Mesothelial cell of epicardium (in vitro differentiated cells): Measurements from ENCODE around the gene RSU1. TPM values are rescaled to one million over a fixed set of nuclear protein-coding genes. Genes with fewer than 3 reads are reported as not detected.

ENCODE experiments used
- DNase-seq, 2 experiments: peaks; one replicate each; pipeline ENCODE4 v3.0.0; 2021; ENCODE audit warnings: low spot score in 2 of 2; ENCODE audit not compliant: unreplicated experiment in 2 of 2
- H3K27ac Mint-ChIP-seq: 2 replicates; pipeline ENCODE4 v1.8.0; 2021; ENCODE audit warnings: mixed read lengths
- H3K27me3 Mint-ChIP-seq: 2 replicates; pipeline ENCODE4 v1.8.0; 2021; ENCODE audit warnings: low read depth, mixed read lengths
- H3K36me3 Mint-ChIP-seq: 2 replicates; pipeline ENCODE4 v1.8.0; 2021; ENCODE audit warnings: mixed read lengths
- H3K4me1 Mint-ChIP-seq: 2 replicates; pipeline ENCODE4 v1.8.0; 2021; ENCODE audit warnings: mixed read lengths
- H3K4me3 Mint-ChIP-seq: 2 replicates; pipeline ENCODE4 v1.8.0; 2021; ENCODE audit warnings: mild to moderate bottlenecking, moderate library complexity, mixed read lengths
- H3K9me3 Mint-ChIP-seq: 2 replicates; pipeline ENCODE4 v1.8.0; 2021; ENCODE audit warnings: mixed read lengths
- CTCF ChIP-seq: fragments of 200-600 bp; sonication (generic); IDR thresholded peaks from one replicate; pipeline ENCODE4 v1.5.0; 2021; ENCODE audit warnings: antibody characterized with exemption; ENCODE audit not compliant: unreplicated experiment
- total RNA-seq: library from RNA; stranded (reverse); gene quantifications from 3 replicates; pipeline ENCODE4 v1.2.1, GENCODE V29; 2021

The RSU1 gene
- total RNA-seq, 1 donor from 2014 or later = 36.2 TPM

GRCh38 chr10:16741540-16741939 is 75.7 kb downstream of the RSU1 start:
- no peak overlapping the region for H3K27ac Mint-ChIP-seq
- H3K36me3 Mint-ChIP-seq = peaks cover 33% of the 10 kb centered on the region
- no peak overlapping the region for H3K4me3 Mint-ChIP-seq
- peaks cover 19% of the 10 kb centered on the region for H3K9me3 Mint-ChIP-seq
- H3K27me3 Mint-ChIP-seq = no peaks in the 10 kb centered on the region
- DNase-seq = no peak
- TF ChIP-seq CTCF = no peak
- H3K4me1 Mint-ChIP-seq = no peaks in the 10 kb centered on the region

GRCh38 chr10:16737420-16737819 is 79.8 kb downstream of the RSU1 start:
- Mint-ChIP-seq H3K36me3 (peaks cover 47% of the 10 kb centered on the region), H3K4me3 (no peak overlapping the region), H3K27me3 (no peaks in the 10 kb centered on the region), H3K9me3 (peaks cover 34% of the 10 kb centered on the region), H3K4me1 (no peaks in the 10 kb centered on the region), H3K27ac (no peak overlapping the region)
- DNase-seq = no peak
- TF ChIP-seq CTCF = no peak

GRCh38 chr10:16735671-16736070 is 81.6 kb downstream of the RSU1 start:
- no peaks in the 10 kb centered on the region for H3K4me1 Mint-ChIP-seq
- no peak overlapping the region for H3K4me3 Mint-ChIP-seq
- H3K27me3 Mint-ChIP-seq = no peaks in the 10 kb centered on the region
- no peak for TF ChIP-seq CTCF
- H3K27ac Mint-ChIP-seq = no peak overlapping the region
- H3K9me3 Mint-ChIP-seq = peaks cover 34% of the 10 kb centered on the region
- no peak for DNase-seq
- H3K36me3 Mint-ChIP-seq = peaks cover 48% of the 10 kb centered on the region

GRCh38 chr10:16732376-16732775 is 84.8 kb downstream of the RSU1 start:
- H3K4me3 Mint-ChIP-seq = no peak overlapping the region
- H3K27me3 Mint-ChIP-seq = no peaks in the 10 kb centered on the region
- H3K36me3 Mint-ChIP-seq = peaks cover 51% of the 10 kb centered on the region
- no peak for TF ChIP-seq CTCF
- no peaks in the 10 kb centered on the region for H3K4me1 Mint-ChIP-seq
- no peak overlapping the region for H3K27ac Mint-ChIP-seq
- no peak for DNase-seq
- H3K9me3 Mint-ChIP-seq = peaks cover 40% of the 10 kb centered on the region

- peaks cover 40% of the 10 kb centered on the region for H3K36me3 Mint-ChIP-seq
- no peaks in the 10 kb centered on the region for H3K4me1 Mint-ChIP-seq
- H3K27ac Mint-ChIP-seq = no peak overlapping the region
- H3K4me3 Mint-ChIP-seq = no peak overlapping the region
- H3K27me3 Mint-ChIP-seq = no peaks in the 10 kb centered on the region
- no peak for DNase-seq
- peaks cover 27% of the 10 kb centered on the region for H3K9me3 Mint-ChIP-seq
- TF ChIP-seq CTCF = no peak
Measured at GRCh38 chr10:16728266-16728665, 89.0 kb downstream of the RSU1 start.

- no peak overlapping the region for H3K27ac Mint-ChIP-seq
- H3K36me3 Mint-ChIP-seq = peaks cover 40% of the 10 kb centered on the region
- H3K4me3 Mint-ChIP-seq = no peak overlapping the region
- no peaks in the 10 kb centered on the region for H3K4me1 Mint-ChIP-seq
- peaks cover 27% of the 10 kb centered on the region for H3K9me3 Mint-ChIP-seq
- no peak for TF ChIP-seq CTCF
- H3K27me3 Mint-ChIP-seq = no peaks in the 10 kb centered on the region
- no peak for DNase-seq
Measured at GRCh38 chr10:16727666-16728065, 89.6 kb downstream of the RSU1 start.
